SH-SY5Y (cell line): ENCODE data around the gene FAM184A.

Experiments
- GATA2 ChIP-seq: IDR thresholded peaks from 2 replicates; pipeline ENCODE4 v1.6.1; 2011; ENCODE audit warnings: mild to moderate bottlenecking, low read depth, low read length
- GATA3 ChIP-seq: IDR thresholded peaks from 2 replicates; pipeline ENCODE4 v1.6.1; 2011; ENCODE audit warnings: low read depth, mild to moderate bottlenecking, low read length, moderate library complexity

GRCh38 chr6:119126826-119127225, 48.4 kb upstream of the FAM184A start:
- TF ChIP-seq GATA2 (no peak), GATA3 (no peak)
